HG03139 (cell line): ENCODE measurements around the gene ABHD18.
"Not testable (repeated sequence)": the region's sequence is repeated elsewhere in the genome, so short reads cannot be mapped to it uniquely, and the experiment has no call there.

ENCODE experiments used
- ATAC-seq: cut with Tn5 transposase; IDR thresholded peaks from one replicate; pipeline ENCODE4 v1.9.1; 2021; ENCODE audit not compliant: unreplicated experiment

The ABHD18 gene

GRCh38 chr4:127965062-127965802 lies at the start of gene ABHD18, which contains the start of gene MFSD8:
Gene ABHD18, plus strand, starts transcription at chr4:127965406. Its CDS starts 17,550 bp downstream, at chr4:127982956.
Gene MFSD8, minus strand, starts transcription at chr4:127965173. Its CDS starts 40 bp downstream, at chr4:127965133.
- peak; percentile 96 for ATAC-seq

DNA sequence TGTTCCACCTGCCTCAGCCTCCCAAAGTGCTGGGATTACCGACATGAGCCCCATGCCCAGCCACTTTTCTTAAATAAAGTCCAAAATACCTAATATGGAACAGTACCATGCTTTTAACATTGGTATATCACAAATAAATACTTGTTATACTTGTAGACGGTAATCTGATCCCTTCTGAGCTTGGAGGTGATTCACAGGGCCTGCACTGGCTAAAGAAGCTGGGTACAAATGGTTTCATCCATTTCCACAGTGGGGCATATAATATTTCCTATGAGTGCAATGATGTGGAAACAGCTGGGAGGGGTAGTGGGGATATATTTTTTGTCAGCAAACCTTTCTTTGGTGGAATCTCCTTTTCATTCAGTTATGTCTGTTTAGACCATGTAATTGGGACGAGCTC lies 48.7 kb upstream of the ABHD18 start:
- no peak for ATAC-seq

DNA sequence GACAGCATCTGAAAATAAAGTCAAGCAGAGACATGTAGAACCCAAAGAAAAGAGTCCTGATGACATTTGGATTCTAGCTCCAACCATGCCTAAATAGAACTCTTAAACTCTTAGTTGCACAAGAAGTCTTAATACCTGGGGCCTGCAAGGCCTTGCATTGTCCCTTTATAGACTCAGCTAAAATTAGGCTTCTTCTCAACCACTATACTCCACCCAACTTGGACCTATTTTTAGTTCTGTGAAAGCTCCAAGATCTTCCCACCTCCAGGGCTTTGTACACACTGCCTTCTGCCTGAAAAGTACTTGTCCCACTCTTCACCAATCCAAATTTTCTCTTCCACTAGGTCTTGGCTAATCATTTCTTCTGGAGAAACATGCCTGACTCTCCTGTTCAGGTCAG lies 48.1 kb upstream of the ABHD18 start:
- ATAC-seq: no peak

- ATAC-seq: no peak
Observed at GRCh38 chr4:127920521-127920920, 44.7 kb upstream of the ABHD18 start.

DNA sequence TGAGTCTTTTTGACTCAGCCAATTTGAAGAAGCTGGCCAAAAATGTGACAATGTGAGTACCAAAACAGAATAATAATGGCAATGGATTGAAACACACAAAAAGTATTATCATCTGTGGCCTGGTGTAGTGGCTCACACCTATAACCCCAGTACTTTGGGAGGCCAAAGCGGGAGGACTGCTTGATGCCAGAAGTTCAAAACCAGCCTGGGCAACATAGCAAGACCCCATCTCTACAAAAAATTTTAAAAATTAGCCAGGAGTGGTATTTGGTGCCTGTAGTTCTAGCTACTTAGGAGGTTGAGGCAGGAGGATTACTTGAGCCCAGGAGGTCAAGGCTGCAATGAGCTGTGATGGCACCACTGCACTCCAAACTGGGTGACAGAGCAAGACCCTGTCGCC lies 43.0 kb upstream of the ABHD18 start:
- ATAC-seq: no peak

- not testable (repeated sequence) for ATAC-seq
Observed at GRCh38 chr4:127925720-127926119, 39.5 kb upstream of the ABHD18 start.

DNA sequence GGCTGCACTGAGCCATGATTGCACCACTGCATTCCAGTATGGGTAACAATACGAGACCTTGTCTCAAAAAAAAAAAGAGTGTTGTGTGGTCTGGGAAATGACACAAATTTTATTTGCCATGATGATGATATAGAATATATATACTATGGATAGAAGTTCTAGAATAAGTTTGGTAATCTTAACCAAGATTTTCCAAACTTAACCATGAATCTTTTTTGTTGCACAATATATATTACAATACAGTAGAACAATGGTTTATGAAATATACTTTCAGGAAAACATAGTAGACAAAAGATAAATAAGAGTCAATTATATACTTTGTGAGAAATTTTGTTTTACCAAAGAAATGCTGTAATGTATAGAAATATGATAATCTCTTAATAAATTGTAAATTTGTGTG lies 35.0 kb upstream of the ABHD18 start:
- ATAC-seq: no peak

GRCh38 chr4:127931836-127932235 lies 33.4 kb upstream of the ABHD18 start:
- ATAC-seq: not testable (repeated sequence)

- no peak for ATAC-seq
Observed at GRCh38 chr4:127936974-127937373, 28.2 kb upstream of the ABHD18 start.

- ATAC-seq: no peak
Observed at GRCh38 chr4:127957105-127957504, 8.1 kb upstream of the ABHD18 start.

- ATAC-seq: no peak
Observed at GRCh38 chr4:127959794-127960193, 5.4 kb upstream of the ABHD18 start.

DNA sequence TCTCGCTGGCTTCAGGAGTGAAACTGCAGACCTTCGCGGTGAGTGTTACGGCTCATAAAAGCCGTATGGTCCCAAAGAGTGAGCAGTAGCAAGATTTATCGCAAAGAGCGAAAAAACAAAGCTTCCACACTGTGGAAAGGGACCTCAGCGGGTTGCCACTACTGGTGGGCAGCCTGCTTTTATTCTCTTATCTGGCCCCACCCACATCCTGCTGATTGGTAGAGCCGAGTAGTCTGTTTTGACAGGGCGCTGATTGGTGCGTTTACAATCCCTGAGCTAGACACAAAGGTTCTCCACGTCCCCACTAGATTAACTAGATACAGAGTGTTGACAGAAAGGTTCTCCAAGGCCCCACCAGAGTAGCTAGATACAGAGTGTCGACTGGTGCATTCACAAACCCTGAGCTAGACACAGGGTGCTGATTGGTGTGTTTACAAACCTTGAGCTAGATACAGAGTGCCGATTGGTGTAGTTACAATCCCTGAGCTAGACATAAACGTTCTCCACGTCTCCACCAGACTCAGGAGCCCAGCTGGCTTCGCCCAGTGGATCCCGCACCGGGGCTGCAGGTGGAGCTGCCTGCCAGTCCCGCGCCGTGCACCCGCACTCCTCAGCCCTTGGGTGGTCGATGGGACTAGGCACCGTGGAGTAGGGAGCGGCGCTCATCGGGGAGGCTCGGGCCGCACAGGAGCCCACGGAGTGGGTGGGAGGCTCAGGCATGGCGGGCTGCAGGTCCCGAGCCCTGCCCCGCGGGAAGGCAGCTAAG lies 1.4 kb upstream of the ABHD18 start:
- ATAC-seq: not testable (repeated sequence)

DNA sequence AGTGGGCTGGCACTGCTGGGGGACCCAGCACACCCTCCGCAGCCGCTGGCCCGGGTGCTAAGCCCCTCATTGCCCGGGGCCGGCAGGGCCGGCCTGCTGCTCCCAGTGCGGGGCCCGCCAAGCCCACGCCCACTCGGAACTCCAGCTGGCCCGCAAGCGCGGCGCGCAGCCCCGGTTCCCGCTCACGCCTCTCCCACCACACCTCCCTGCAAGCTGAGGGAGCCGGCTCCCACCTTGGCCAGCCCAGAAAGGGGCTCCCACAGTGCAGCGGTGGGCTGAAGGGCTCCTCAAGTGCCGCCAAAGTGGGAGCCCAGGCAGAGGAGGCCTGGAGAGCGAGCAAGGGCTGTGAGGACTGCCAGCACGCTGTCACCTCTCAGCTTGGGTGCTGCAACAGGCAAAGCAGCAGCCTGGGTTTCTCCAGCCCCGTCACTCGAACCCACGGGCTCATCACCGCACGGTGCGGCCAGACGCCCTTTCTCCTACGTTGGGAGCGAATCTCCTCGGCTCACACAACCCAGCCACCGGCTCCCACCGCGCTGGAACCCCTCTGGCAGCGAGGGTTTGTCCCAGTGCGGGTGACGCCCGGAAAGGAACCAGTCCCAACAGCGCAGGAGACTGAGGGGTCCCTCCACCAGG lies 662 bp upstream of the ABHD18 start:
- ATAC-seq: peak; percentile 8

GRCh38 chr4:127965803-127966175 lies 583 bp downstream of the ABHD18 start:
- peak; percentile 26 for ATAC-seq

GRCh38 chr4:127967141-127967775 lies 2.1 kb downstream of the ABHD18 start:
- ATAC-seq: no peak

DNA sequence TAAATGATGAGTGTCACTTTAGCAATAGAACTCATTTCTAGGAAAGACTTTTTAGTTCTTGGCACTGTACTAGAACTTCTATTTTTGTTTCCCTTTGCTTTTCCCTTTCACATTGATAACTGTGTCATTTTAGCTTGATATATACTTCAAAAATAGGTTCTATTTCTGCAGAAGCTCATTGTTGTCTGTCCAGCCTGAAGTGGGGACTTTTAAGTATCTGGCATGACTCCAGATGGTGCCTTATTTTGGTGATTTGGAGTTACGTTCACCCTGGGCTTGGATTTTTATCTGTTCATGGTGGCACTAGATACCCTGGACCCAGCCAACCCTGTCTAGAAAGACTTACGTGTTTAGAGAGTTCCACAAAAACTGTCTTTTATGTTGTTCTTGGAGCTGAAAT lies 3.4 kb downstream of the ABHD18 start:
- ATAC-seq: no peak

GRCh38 chr4:127970925-127971324 lies 5.7 kb downstream of the ABHD18 start:
- ATAC-seq: not testable (repeated sequence)

DNA sequence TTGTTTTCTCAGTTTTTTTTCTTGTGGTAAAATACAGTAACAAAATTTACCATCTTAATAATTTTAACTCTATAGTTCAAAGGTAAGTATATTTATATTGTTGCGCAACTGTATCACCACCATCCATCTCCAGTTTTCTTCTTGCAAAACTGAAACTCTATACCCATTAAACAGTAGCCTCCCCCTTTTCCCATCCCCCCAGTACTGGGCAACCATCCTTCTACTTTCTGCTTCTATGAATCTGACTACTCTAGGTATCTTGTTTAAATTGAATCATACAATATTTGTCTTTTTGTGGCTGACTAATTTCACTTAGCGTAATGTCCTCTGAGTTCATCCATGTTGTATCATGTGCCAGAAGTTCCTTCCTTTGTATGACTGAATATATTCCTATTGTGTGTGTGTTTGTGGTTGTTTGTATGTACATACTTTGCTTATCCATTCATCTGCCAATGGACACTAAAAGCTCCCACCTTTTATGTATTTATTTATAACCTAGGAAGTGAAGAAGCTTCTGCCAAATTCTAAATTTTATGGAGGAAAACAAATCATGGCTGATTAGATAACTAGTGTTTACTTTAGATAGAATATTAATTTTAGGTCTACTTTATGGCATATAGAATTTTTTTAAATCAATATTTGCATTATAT lies 10.0 kb downstream of the ABHD18 start:
- ATAC-seq: no peak

- no peak for ATAC-seq
Observed at GRCh38 chr4:127978930-127979329, 13.7 kb downstream of the ABHD18 start.

DNA sequence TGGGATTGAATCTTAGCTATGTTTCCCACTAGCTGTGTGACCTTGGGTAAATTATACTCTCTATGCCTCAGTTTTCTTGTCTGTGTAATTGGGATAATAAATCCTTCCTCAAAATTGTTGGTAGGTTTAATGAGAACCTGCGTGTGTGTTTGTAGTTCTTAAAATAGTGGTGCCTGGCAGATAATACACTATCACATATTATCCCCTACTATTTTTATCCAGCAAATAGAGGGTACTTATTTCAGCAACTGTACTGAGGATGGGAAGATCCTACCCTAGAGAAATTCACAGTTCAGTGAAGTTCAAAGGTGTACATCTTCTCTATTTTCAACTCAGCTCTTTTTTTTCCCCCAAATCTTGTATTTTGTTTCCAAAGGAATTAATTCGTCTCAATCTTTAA lies 17.2 kb downstream of the ABHD18 start:
- ATAC-seq: no peak

DNA sequence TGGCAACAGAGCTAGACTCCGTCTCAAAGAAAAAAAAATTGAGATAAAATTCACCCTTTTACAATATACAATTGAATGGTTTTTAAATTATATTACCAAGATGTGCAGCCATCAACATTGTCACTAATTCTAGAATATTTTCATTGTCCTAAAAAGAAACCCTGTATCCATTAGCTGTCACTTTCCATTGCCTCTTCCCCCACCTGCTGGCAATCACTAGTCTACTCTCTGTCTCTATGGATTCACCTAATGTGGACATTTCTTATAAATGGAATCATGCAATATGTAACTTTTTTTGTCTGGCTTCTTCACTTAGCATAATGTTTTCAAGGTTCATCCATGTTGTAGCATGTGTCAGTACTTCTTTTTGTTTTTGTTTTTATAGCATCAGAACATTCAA lies 20.8 kb downstream of the ABHD18 start:
- no peak for ATAC-seq
